LNCAP (cell line): ENCODE measurements around the gene DTNA.

Source experiments
- TF ChIP-seq, protein P1 (sequence below): fragments of 450-650 bp; IDR thresholded peaks from 2 replicates; pipeline ENCODE4 v1.5.1; 2017; ENCODE audit warnings: mild to moderate bottlenecking

The DTNA gene

DNA sequence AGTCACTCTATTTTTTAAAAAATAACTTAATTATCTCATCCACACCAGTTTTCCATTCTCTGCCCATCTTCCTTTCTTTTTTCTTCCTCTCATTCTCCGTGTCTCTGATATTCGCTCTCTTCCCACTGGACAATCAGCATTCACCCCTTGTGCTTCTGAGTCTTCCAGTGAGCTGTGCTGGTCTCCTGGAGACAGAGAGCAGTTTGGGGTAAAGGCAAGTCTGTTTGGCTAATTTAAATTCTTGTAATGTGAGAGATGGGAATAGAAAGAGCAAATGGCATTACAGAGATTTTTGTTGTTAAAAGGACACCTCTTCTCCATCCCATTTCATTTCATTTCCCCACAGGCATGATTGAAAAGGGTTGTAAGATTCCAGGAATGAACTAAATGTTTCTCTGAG is 107.5 kb downstream of the DTNA start:
- TF ChIP-seq, protein P1, sequence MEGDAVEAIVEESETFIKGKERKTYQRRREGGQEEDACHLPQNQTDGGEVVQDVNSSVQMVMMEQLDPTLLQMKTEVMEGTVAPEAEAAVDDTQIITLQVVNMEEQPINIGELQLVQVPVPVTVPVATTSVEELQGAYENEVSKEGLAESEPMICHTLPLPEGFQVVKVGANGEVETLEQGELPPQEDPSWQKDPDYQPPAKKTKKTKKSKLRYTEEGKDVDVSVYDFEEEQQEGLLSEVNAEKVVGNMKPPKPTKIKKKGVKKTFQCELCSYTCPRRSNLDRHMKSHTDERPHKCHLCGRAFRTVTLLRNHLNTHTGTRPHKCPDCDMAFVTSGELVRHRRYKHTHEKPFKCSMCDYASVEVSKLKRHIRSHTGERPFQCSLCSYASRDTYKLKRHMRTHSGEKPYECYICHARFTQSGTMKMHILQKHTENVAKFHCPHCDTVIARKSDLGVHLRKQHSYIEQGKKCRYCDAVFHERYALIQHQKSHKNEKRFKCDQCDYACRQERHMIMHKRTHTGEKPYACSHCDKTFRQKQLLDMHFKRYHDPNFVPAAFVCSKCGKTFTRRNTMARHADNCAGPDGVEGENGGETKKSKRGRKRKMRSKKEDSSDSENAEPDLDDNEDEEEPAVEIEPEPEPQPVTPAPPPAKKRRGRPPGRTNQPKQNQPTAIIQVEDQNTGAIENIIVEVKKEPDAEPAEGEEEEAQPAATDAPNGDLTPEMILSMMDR, result no peak

DNA sequence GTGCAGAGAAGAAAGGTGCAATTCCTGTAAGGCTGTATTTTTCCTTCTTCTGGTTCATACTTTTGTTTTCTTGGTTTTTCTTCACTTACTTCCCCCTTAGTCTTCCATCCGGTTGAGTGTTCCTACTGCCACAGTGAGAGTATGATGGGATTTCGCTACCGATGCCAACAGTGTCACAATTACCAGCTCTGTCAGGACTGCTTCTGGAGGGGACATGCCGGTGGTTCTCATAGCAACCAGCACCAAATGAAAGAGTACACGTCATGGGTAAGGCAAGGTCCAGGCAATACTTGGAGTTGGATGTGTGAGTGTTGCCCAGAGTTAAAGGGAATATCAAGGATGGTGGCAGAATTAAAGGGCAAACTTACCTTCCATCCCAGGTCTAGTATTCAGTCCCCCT is 108.0 kb downstream of the DTNA start:
- TF ChIP-seq, protein P1, result no peak

DNA sequence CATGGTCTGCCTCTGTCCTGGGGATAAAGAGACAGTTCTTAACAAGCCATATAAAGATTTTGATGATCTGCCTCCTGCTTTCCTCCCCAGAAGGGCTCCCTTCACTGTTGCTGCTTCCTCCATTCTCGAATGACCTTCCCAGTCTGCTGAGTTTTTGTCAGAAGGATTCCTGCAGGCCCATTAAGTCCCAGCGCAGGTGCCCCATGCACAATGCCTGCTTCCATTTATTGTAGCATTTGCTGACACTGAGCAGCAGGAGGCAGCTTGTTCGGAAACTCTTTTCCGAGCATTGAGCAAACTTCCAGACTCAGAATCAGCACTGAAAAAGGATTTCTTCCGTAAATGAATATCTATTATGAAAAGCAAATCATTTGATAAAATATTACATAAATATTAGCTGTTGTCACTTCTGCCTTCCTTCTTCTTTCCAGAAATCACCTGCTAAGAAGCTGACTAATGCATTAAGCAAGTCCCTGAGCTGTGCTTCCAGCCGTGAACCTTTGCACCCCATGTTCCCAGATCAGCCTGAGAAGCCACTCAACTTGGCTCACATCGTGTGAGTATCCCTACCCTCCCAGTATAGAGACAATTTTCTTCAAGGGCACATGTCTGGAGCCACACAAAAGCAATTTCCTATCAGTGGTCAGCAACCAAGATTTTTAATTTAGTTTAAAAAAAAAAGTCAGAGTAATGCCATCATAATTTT is 110.4 kb downstream of the DTNA start:
- TF ChIP-seq, protein P1, result no peak

DNA sequence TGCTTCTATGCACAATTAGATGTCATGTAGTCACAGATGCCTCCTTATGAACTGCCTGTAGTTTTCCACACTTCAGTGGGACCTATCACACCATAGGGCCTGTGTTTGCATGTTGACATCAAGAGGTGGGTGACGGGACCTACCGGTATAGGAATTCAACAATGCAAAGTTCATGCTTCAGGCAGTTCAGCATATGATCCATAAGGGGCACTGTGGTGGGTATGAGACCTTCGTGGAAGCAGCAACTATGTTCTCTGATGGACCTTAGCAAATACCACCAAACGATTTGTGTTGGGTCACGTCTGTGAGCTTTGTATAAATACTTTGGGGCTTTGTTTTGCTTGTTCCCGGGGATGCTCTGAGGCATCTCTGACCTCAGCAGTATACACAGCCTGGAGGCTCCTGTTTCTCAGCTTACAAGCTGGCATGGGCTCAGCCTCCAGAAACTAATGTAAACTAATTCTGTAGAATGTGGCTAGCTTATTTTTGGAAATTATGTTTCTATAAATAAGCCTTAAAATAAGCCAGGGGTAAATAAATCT is 111.6 kb downstream of the DTNA start:
- TF ChIP-seq, protein P1, result no peak

DNA sequence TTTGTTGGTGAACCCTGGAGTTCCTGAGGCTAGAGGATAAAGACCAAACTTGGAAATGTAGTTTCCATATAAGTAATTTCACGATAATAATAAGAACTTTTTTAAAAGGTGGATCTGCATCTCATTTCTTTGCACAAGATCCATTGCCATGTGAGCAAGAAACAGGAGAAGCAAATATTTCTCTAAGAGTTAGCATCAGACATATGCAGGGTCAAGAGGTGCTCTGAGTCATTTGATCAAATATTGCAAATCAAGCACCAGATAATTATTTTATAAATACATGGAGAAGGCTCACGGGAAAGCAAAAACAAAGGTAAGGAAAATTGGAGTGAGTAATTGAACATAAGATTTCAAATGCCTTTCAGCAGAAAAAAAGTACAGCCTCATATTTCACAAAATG is 118.0 kb downstream of the DTNA start:
- TF ChIP-seq, protein P1, result no peak

DNA sequence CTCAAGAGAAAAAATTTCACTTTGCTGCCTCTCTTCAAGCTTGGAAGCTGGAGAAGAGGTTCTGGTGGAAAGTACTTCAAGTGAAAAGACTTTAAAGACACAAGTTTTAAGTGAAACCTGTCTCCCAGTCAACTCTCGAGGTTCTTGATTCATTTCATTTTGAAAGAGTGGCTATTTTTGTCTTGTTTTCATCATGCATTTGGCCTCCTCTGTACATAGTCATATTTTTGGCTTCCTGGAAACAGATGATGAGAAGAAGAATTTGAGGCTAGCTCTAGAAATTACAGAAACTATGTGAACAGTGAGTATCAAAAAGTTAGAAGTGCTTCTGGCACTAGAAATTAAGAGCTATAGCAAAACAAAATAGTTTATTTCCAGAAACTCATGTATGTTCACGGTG is 124.8 kb downstream of the DTNA start:
- TF ChIP-seq, protein P1, result no peak

DNA sequence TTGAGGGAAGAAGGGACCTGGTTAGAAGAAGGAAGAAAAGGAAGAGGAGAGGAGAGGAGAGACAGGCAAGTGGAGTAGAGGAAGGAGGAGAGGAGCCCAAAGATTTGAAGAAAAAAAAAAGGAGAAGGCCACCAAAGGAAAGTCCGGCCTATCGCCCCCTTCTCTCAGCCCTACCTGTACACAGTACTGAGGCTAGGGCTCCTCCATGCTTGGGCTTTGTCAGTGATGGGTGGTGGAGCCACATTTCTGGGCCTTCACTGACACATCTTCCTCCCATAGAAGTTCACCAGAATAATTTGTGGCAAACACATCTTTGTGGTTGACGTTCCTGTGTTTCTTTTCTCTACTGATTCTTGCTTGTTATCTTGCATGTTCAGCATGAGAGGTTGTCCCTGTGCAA is 125.4 kb downstream of the DTNA start:
- TF ChIP-seq, protein P1, result no peak
